GM21360 (cell line): Measurements from ENCODE around the gene RASIP1.
"Not testable (repeated sequence)": the region's sequence is repeated elsewhere in the genome, so short reads cannot be mapped to it uniquely, and the experiment has no call there.

Experiments
- ATAC-seq: cut with Tn5 transposase; IDR thresholded peaks from one replicate; pipeline ENCODE4 v1.9.1; 2021; ENCODE audit warnings: mild to moderate bottlenecking, moderate library complexity; ENCODE audit not compliant: unreplicated experiment

The RASIP1 gene, protein sequence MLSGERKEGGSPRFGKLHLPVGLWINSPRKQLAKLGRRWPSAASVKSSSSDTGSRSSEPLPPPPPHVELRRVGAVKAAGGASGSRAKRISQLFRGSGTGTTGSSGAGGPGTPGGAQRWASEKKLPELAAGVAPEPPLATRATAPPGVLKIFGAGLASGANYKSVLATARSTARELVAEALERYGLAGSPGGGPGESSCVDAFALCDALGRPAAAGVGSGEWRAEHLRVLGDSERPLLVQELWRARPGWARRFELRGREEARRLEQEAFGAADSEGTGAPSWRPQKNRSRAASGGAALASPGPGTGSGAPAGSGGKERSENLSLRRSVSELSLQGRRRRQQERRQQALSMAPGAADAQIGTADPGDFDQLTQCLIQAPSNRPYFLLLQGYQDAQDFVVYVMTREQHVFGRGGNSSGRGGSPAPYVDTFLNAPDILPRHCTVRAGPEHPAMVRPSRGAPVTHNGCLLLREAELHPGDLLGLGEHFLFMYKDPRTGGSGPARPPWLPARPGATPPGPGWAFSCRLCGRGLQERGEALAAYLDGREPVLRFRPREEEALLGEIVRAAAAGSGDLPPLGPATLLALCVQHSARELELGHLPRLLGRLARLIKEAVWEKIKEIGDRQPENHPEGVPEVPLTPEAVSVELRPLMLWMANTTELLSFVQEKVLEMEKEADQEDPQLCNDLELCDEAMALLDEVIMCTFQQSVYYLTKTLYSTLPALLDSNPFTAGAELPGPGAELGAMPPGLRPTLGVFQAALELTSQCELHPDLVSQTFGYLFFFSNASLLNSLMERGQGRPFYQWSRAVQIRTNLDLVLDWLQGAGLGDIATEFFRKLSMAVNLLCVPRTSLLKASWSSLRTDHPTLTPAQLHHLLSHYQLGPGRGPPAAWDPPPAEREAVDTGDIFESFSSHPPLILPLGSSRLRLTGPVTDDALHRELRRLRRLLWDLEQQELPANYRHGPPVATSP

DNA sequence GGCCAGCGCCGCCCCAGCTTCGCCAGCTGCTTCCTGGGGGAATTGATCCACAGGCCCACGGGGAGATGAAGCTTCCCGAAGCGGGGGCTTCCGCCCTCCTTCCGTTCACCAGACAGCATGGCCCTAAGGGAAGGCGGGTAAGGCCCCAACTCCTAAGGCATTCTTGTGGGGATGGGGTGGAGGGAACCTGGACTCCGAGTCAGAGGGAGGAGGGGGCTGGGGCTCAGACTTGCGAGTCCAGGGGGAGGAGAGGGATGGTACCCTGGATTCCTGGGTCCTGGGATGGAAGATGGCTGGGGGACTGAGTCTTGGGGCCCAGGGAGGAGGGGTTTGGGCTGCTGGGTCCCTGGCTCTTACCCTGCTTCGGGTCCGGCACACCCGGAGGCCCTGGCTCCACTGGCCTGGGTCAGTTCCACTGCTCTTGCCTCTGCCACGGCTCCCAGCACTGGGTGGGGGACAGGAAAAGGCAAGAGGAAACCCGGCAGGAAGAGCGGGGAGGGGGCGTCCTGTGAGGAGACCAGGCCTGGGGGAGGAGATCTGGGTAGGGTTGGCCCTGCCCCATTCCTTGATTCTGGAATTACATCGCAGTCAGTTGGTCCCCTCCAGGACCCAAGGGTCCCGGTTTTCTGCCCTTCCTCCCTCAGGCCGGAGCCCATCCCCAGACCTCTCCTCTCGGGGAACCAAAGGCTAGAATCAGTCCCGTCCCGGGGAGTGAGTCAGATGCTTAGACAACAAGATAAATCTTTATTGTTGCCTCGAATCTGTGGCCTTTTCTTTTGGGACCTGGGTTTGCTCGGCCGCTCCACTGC is at the start of gene RASIP1:
Gene RASIP1 (minus strand): TSS at position 447 of the 809 bp plus-strand sequence. CDS start 328 bp downstream, at position 119.
- no peak for ATAC-seq

DNA sequence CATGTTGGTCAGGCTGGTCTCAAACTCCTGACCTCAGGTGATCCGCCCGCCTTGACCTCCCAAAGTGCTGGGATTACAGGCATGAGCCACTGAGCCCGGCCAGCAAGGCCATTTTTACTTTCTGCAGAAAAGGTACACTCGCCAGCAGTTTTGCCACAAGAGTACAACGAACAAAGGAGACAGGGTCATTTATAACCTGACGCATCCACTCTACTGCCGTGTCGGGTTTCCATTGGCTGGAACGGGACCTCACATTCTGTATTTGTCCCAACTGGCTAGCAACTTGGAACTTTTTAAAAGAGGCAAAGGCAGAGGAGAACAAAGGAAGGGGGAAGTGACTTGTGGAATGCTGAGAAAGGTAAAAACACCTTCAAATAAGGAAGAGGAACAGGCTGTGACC is 46.9 kb upstream of the RASIP1 start:
- ATAC-seq: not testable (repeated sequence)

DNA sequence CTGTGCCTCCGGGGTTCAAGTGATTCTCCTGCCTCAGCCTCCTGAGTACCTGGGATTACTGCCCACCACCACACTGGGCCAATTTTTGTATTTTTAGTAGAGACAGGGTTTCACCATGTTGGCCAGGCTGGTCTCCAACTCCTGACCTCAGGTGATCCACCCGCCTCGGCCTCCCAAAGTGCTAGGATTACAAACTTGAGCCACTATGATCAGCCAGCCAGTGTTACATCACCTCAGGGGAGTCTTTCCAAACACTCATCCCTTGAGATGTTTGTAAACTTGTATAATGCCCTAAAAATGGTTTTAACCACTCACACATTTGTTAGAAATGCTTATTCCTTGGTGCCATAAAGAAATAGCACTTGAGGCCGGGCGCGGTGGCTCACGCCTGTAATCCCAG is 46.0 kb upstream of the RASIP1 start:
- ATAC-seq: not testable (repeated sequence)

DNA sequence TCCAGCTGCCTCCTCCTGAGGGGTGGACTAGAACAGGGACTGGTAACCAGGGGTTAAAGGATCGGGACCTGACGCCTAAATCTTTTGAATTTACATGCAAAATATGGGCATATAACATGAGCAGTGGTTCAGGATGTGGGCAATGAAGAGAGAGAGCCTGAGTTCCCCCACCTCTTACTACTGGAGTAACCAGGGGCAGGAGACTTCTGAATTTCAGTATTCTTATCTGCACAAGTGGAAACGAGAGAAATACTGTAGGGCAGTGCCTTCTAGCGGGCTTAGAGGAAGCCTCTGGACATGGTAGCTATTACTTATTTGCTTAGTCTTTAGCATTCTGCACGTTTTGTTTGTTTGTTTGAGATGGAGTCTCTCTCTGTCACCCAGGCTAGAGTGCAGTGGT is 44.1 kb upstream of the RASIP1 start:
- no peak for ATAC-seq

DNA sequence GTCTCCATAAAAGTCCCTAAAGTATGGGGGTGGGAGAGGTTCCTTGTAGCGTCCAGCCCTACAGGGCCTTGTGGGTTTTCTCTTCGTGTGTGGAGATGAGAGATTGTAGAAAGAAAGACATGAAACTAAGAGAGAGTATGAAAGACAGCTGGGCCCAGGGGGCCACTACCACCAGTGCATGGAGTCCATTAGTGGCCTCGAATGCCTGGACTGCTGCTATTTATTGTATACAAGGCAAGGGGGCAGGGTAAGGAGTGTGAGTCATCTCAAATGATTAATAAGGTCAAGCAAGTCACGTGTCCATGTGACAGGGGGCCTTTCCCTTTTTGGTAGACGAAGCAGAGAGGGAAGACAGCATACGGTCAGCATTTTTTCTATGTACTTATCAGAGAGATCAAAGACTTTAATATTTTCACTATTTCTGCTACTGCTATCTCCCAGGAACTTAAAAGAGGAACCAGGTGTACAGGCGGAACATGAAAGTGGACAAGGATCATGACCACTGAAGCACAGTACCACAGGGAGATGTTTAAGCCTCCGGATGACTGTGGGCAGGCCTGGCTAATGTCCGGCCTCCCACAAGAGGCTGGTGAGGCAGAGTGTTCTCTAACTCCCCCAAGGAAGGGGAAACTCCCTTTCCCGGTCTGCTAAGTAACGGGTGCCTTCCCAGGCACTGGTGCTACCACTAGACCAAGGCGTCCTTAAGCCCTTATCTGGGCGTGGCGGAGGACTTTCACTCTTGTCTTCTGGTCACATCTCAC is 40.4 kb upstream of the RASIP1 start:
- no peak for ATAC-seq

DNA sequence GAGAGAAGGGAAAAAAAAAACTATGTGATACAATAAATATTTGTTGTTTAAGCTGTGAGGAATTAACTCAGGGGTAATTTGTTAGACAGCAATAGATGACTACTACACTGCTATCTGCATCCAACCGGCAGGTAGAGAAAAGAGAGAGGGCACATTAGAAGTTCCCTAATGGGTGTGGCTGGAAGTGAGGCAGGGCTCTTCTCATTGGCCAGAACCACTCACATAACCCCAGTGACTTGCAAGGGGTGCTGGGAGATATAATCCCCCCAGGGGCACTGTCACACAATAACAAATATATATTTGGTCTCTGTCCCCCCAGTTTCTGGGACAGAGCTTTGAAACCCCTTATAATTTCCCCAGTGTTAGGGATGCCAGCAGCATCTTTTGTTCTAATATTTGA is 39.2 kb upstream of the RASIP1 start:
- no peak for ATAC-seq

DNA sequence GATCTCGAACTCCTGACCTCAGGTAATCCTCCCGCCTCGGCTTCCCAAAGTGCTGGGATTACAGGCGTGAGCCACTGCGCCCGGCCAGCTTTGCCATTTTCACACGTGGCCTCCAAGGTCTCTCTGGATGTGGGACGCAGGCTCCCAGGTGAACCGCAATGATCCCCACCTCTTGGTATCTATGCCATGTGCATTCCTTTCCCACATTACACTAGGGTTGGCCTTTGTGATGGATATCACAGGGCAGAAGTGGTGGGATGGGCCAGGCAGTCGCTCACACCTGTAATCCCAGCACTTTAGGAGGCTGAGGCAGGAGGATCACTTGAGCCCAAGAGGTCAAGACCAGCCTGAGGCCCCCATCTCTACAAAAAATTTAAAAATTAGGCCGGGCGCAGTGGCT is 37.3 kb upstream of the RASIP1 start:
- no peak for ATAC-seq

DNA sequence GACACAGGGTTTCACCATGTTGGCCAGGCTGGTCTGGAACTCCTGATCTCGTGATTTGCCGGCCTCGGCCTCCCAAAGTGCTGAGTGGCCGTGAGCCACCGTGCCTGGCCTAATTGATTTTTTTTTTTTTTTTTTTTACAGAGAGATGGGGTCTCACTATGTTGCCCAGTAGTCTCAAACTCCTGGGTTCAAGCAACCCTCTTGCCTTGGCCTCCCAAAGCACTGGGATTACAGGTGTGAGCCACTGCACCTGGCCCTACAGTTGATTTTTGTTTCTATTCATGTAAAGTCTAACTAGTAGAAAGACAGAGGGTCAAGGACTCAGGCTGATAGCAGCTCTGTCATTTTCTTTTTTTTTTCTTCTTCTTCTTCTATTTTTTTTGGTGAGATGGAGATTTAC is 36.7 kb upstream of the RASIP1 start:
- ATAC-seq: no peak

DNA sequence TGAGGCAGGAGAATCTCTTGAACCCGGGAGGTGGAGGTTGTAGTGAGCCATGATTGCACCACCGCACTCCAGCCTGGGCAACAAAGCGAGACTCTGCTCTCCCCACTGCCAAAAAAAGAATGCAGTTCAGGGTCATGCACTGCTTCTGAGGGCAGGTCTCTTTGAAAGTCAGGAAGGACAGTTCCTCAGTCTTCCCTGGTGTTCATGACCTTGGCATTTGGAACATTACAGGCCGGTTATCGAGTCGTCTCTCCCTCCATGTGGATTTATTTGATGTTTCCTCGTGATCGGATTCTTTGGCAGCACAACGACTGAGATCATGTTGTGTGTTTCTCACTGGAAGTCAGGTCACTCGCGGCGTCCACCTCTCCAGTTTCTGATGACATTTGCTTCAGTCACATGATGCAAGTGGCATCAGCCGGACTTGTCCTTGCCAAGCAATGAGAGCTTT is 32.1 kb upstream of the RASIP1 start:
- no peak for ATAC-seq

DNA sequence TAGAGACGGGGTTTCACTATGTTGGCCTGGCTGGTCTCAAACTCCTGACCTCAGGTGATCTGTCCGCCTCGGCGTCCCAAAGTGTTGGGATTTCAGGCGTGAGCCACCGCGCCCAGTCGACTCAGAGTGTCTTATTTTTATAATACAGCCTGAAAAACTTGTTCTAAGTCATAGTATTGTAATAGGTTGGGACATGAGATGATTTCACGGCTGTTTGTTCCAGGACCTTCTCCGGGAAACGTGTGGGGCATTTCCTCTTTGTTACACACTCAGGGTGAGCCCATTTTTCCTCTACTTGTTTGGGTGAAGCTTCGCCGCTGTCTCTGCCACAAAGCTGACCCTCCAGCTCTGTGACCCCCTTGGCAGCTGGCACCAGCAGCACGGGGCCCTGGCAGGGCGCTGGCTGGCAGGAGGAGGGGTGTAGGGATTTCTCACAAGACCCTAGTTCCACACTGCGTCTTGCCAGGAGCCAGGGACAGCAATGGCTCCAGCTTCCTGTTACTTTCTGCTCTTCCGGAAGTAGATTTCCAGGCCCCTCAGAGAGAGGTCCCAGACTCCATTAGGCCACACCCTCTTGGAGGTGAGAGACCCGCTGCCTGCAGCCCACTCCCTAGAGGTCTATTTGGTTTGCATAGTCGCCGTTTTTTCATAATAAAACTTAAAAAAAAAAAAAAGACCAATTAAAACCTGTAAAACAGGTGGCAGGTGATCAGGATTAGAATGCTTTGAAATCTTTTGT is 30.5 kb upstream of the RASIP1 start:
- no peak for ATAC-seq

DNA sequence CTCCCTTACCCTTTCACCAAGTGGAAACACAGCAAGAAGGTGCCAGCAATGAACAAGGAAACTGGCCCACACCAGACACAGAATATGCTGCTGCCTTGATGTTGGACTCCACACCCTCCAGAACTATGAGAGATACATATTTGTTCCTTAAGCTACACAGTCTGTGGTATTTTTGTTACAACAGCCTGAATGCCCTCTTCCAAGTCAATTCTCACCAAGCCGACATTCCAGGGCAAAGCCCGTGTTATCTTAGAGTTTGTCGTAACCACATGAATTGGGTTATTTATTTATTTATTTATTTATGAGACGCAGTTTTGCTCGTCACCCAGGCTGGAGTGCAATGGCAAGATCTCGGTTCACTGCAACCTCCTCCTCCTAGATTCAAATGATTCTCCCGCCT is 29.9 kb upstream of the RASIP1 start:
- no peak for ATAC-seq

DNA sequence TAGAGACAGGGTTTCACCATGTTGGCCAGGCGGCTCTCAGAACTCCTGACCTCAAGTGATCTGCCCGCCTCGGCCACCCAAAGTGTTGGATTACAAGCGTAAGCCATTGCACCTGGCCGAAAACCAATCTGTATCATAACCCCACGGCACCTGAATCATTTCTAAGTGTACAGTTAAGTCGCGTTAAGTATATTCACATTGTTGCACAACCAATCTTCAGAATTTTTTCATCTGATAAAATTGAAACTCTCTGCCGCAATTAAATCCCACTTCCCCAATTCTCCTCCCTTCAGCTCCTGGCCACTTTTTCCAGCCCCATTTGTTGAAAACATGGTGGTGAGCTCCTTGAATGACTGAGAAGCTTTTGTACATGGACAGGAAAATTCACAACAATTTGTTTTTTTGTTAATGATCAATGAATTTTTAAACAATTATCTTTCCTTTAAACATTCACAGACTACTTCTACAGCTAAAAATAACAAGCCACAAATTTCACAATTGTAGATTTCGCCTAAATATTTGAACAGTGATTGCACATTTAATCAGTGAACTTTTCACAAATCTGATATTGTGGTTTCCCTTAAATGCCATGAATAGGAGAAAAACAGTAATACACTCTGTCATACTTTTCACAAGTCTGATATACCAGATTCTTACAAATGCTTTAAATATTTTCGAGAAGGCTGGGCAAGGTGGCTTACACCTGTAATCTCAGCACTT is 28.7 kb upstream of the RASIP1 start:
- no peak for ATAC-seq

DNA sequence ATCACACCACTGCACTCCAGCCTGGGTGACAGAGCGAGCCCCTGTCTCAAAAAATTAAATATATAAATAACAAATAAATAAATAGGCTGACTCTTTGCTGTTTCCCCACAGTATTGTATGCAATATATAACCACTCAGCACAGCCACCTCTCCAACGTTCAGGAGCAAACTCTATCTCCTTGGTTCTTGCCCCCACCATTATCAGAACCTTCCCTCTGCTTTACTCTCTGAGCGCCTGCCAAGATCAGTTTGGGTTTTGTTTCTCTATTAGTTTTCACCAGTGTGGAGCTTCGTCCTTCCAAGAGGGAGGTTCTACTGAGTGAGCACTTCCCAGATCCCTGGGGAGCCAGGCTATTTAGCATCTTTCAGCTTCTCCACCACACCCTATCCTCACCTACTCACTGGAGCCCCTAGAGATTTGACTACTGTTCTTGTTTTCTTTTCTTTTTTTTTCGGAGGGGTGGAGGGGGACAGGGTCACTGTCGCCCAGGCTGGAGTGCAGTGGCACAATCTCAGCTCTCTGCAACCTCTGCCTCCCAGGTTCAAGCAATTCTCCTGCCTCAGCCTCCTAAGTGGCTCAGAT is 27.9 kb upstream of the RASIP1 start:
- ATAC-seq: not testable (repeated sequence)

DNA sequence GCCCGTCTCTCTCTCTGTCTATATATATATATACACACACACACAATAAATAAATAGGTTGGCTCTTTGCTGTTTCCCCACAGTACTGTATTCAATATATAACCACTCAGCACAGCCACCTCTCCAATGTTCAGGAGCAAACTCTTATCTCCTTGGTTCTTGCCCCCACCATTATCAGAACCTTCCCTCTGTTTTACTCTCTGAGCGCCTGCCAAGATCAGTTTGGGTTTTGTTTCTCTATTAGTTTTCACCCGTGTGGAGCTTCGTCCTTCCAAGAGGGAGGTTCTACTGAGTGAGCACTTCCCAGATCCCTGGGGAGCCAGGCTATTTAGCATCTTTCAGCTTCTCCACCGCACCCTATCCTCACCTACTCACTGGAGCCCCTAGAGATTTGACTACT is 25.4 kb upstream of the RASIP1 start:
- ATAC-seq: not testable (repeated sequence)

DNA sequence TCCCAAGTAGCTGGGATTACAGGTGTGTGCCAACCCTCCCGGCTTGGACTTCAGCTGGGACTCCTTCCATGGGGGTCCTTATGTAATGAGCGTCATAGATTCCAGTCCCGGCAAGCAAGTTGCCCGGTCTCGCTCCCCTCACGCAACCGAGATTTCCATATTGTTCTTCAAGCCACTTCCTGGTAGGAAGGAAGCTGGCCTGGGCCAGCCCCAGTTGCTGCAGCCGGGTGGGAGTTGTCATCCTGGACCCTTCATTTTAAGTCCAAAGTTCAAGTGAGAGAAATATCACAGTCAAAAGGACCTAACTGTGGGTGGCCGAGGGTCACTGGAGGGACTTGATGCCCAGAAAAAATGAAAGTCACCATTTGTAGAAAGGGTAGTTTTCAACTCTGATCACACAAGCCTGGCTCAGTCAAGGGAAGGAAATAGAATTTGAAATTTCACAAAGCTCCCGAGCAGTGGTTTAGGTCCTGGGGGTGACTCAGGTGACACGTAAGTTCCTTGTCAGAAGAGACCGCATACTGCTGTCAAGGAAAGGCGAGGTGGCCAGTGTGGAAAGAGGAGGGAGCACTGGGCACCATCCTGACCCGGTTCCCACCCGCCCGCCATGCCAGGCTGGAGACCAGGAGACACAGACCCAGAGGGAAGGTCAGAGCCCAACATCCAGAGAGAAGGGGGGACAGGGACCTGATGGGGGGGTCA is 20.2 kb upstream of the RASIP1 start:
- no peak for ATAC-seq

DNA sequence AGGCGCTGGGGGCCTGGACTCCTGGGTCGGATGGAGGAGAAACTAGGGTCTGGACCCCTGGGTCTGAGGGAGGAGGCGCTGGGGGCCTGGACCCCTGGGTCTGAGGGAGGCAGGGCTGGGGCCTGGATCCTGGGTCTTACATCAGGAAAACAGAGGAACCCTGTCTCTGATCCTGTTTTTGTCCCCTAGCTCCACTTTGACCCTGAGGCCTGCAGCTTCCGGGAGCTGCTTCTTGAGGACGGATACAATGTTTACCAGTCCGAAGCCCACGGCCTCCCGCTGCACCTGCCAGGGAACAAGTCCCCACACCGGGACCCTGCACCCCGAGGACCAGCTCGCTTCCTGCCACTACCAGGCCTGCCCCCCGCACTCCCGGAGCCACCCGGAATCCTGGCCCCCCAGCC is 17.3 kb upstream of the RASIP1 start:
- ATAC-seq: no peak

DNA sequence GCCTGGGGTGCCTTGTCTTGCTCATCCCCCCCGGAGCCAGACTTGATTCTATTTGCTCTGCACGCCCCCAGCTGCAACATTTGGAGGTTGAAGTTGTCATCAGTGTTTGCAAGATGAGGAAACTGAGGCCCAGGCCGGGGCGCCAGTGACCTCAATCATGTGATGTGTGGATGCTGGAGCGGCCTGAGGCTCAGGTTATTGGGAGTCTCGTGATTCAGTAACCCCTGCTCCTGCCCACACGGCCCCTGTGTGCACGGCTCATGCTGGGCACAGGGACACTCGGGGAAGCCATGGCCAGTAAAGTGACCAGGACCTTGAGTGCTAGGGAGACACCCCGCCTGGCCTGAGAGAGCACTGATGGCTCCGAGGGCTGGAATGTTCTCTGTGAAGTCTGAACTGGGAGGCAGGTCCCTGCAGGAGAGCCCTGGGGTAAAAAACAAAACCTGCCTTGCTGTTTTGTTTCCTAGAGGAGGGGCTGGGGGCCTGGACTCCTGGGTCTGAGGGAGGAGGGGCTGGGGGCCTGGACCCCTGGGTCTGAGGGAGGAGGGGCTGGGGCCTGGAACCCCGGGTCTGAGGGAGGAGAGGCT is 16.8 kb upstream of the RASIP1 start:
- no peak for ATAC-seq
